Peyer's patch (tissue), 4 donors: ENCODE data around the gene IQCF2.

Experiments used
- POLR2A ChIP-seq, 2 donors: fragments of 450-650 bp; IDR thresholded peaks; one replicate each; pipeline ENCODE4 v1.5.1; 2017; ENCODE audit warnings: antibody characterized with exemption in 2 of 2, mild to moderate bottlenecking in 2 of 2, moderate library complexity in 2 of 2
- TF ChIP-seq, protein P1 (sequence below), 6 experiments: fragments of 450-650 bp in 4 of 6; fragments of 200-600 bp in 2 of 6; sonication (generic) in 1 of 6; IDR thresholded peaks; one replicate each; pipeline ENCODE4 v1.5.1; 2017 to 2019; ENCODE audit warnings: antibody characterized with exemption in 6 of 6, mild to moderate bottlenecking in 3 of 6, moderate library complexity in 1 of 6

DNA sequence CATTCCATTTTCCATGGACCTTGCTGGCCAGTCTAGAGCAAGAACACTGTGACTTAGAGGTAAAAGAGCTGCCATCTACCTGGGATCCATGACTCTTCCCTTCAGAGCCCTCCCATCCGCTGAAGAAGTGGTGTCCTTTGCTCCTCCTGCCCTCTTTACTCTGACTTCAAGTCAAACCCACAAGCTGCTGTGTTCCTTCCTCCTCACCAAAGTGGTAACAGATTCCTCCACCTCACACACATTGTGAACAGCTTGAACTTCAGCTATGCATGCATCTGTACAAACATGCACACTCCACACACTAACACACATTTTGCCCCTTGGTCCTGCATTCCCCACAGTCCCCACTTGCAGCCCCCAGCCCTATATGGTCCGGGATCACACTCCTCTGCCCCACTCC, 13.0 kb downstream of the IQCF2 start:
- TF ChIP-seq, protein P1, sequence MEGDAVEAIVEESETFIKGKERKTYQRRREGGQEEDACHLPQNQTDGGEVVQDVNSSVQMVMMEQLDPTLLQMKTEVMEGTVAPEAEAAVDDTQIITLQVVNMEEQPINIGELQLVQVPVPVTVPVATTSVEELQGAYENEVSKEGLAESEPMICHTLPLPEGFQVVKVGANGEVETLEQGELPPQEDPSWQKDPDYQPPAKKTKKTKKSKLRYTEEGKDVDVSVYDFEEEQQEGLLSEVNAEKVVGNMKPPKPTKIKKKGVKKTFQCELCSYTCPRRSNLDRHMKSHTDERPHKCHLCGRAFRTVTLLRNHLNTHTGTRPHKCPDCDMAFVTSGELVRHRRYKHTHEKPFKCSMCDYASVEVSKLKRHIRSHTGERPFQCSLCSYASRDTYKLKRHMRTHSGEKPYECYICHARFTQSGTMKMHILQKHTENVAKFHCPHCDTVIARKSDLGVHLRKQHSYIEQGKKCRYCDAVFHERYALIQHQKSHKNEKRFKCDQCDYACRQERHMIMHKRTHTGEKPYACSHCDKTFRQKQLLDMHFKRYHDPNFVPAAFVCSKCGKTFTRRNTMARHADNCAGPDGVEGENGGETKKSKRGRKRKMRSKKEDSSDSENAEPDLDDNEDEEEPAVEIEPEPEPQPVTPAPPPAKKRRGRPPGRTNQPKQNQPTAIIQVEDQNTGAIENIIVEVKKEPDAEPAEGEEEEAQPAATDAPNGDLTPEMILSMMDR (IDR thresholded peaks at IDR 0.05), result no peak
- no peak for TF ChIP-seq POLR2A (IDR thresholded peaks at IDR 0.05)
